Adrenal gland (tissue), 12 donors: ENCODE results near the gene CELF2. TPM values are rescaled to one million over a fixed set of nuclear protein-coding genes. Genes with fewer than 3 reads are reported as not detected.

Source experiments
- DNase-seq, 7 donors: peaks; one replicate each; pipeline ENCODE4 v3.0.0-alpha.2; 2019 to 2020
- H3K27ac ChIP-seq, 5 donors: fragments of 200-600 bp; sonication (generic) in 4 of 5; 1 replicate in 3 of 5; 2 replicates in 2 of 5; pipeline versions ENCODE4 v1.5.1 to v1.8.0; 2016 to 2020; ENCODE audit warnings: mild to moderate bottlenecking in 1 of 5
- H3K27me3 ChIP-seq: fragments of 200-600 bp; 2 replicates; pipeline ENCODE4 v1.8.0; 2021
- H3K36me3 ChIP-seq, 2 donors: fragments of 200-600 bp; replicated peaks in 1 of 2; 1 replicate in 1 of 2; 2 replicates in 1 of 2; pipeline versions ENCODE4 v1.5.1 to v1.8.0; 2018 to 2022
- H3K4me1 ChIP-seq, 2 donors: fragments of 200-600 bp; replicated peaks in 1 of 2; 1 replicate in 1 of 2; 2 replicates in 1 of 2; pipeline versions ENCODE4 v1.5.1 to v1.8.0; 2018 to 2021
- H3K4me3 ChIP-seq, 4 donors: fragments of 200-600 bp; sonication (generic) in 3 of 4; one replicate each; pipeline ENCODE4 v1.5.1; 2016 to 2018
- H3K9me3 ChIP-seq, 3 donors: fragments of 200-600 bp; sonication (generic) in 1 of 3; replicated peaks in 1 of 3; 1 replicate in 2 of 3; 2 replicates in 1 of 3; pipeline versions ENCODE4 v1.5.1 to v1.8.0; 2016 to 2021
- CTCF ChIP-seq, 6 experiments: fragments of 450-650 bp in 4 of 6; fragments of 200-600 bp in 2 of 6; sonication (generic) in 1 of 6; IDR thresholded peaks; 1 replicate in 5 of 6; 2 replicates in 1 of 6; pipeline versions ENCODE4 v1.5.1 to v1.8.0; 2016 to 2021; ENCODE audit warnings: antibody characterized with exemption in 6 of 6, mild to moderate bottlenecking in 2 of 6, moderate library complexity in 1 of 6
- POLR2A ChIP-seq, 2 donors: fragments of 450-650 bp; IDR thresholded peaks; one replicate each; pipeline ENCODE4 v1.6.1; 2017; ENCODE audit warnings: antibody characterized with exemption in 2 of 2, mild to moderate bottlenecking in 2 of 2, moderate library complexity in 1 of 2
- WGBS, 4 donors: extraction: QIAGEN DNeasy Blood & Tissue Kit in 2 of 4; methylation state at CpG; one replicate each; pipeline versions ENCODE4 v1.1.5 to v1.1.7; 2013 to 2017; 5-methylcytosine and 5-hydroxymethylcytosine counted together
- intact Hi-C, 2 donors: fragments of 100-400 bp; cut with DNase I; formaldehyde crosslinking; loops; one replicate each; pipeline versions ENCODE4 v1.14.1 to v1.15.0; 2022 to 2023
- polyA plus RNA-seq, 3 donors: library from polyadenylated mRNA; stranded (reverse); fragments of 200-250 nt in 2 of 3; fragments of 350-450 nt in 1 of 3; fragmentation: Illumina TruSeq in 1 of 3; extraction: RNeasy Lipid Tissue Mini Kit (QIAGEN cat#74804) in 1 of 3; gene quantifications; one replicate each; pipeline ENCODE4 v1.2.3, GENCODE V29; 2013 to 2014
- total RNA-seq, 9 donors: library from RNA; depleted of rRNA in 4 of 9; stranded (reverse); fragments of >200 nt in 4 of 9; fragments of 120-200 nt in 1 of 9; fragmentation: NEBNext Ultra II Directional in 1 of 9; extraction: Animal tissue kit (Norgen Biotek cat#: 25700) in 1 of 9; gene quantifications; one replicate each; pipeline versions ENCODE4 v1.1.0 to v1.2.4, GENCODE V29; 2013 to 2023
- donor health status: healthy with polysubstance abuse.
- donor health status: Bipolar disorder and iron deficiency.
- donor health status: DM: yes; HTN: yes; CAD: no.
- donor health status: DM: no; HTN: no; CAD: no.
- donor health status: DM: no; HTN: no; CAD: no.
- donor health status: DM: yes; HTN: yes; CAD: no.

The CELF2 gene
- total and polyA plus RNA-seq, 12 donors, result 2.7 to 26.0 (median 10.3) TPM

DNA sequence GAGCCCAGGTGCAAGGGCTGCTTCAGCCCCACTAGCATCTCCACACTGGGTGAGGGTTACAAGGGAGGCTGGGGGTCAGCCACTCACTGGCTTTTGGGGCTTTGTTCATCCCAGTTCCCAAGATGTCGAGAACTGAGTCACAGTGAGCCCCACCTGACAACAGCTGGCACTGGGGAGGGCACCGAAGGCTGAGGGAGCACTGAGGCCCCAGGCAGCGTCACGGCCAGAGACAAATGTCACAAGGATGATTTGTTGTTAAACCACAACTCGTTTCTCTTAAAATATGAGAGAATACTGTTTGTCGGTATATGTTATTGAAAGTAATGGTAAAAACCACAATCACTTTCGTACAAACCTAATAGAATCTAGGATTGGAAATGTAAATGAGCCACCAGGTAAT lies 219.9 kb downstream of the CELF2 start:
- Histone ChIP-seq H3K27me3 (no peaks in the 10 kb centered on the region), H3K27ac (no peak overlapping the region), H3K4me1 (no peaks in the 10 kb centered on the region), H3K36me3 (no peaks in the 10 kb centered on the region), H3K4me3 (no peak overlapping the region), H3K9me3 (no peaks in the 10 kb centered on the region)
- WGBS, 4 donors, result 74 to 84% (median 81%) methylated on average over 7 of the region's 7 CpGs
- TF ChIP-seq POLR2A (IDR thresholded peaks at IDR 0.05), result no peak
- TF ChIP-seq CTCF (IDR thresholded peaks at IDR 0.05), result no peak
- intact Hi-C loops, result no loop called here
- DNase-seq, result no peak

- no peak overlapping the region for H3K27ac ChIP-seq
- no peaks in the 10 kb centered on the region for H3K9me3 ChIP-seq
- TF ChIP-seq POLR2A (IDR thresholded peaks at IDR 0.05) (no peak), CTCF (IDR thresholded peaks at IDR 0.05) (no peak)
- WGBS, 4 donors, result 67 to 72% (median 68%) methylated on average over 4 of the region's 4 CpGs
- no peaks in the 10 kb centered on the region for H3K27me3 ChIP-seq
- no peaks in the 10 kb centered on the region for H3K36me3 ChIP-seq
- H3K4me1 ChIP-seq, result no peaks in the 10 kb centered on the region
- intact Hi-C loops, result no loop called here
- no peak overlapping the region for H3K4me3 ChIP-seq
- DNase-seq, result no peak
Measured at GRCh38 chr10:11238893-11239292, 221.2 kb downstream of the CELF2 start.

DNA sequence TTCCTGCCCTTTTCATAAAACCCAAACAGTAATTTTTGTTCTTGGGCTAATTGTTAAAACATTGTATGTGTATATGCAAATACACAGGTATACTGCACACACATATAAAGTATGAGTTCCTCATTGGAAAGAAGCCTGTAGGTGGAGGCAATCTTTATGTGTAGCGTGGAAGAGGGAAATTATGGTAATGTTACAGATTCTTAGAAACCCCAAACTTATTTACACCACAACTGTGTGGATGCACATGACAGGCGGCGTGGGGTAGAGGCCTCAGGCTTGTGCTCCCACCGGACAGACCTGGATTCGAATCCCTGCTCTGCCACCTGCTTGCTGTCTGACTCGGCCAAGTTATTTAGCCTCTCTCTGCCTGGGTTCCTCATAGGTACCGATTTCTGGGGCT lies 223.0 kb downstream of the CELF2 start:
- 83 to 94% (median 91%) methylated on average over 7 of the region's 7 CpGs for WGBS, 4 donors
- no peak overlapping the region for H3K27ac ChIP-seq
- intact Hi-C loops, result no loop called here
- H3K27me3 ChIP-seq, result no peaks in the 10 kb centered on the region
- DNase-seq, result no peak
- TF ChIP-seq POLR2A (IDR thresholded peaks at IDR 0.05), result no peak
- TF ChIP-seq CTCF (IDR thresholded peaks at IDR 0.05), result no peak
- no peaks in the 10 kb centered on the region for H3K4me1 ChIP-seq
- no peaks in the 10 kb centered on the region for H3K9me3 ChIP-seq
- H3K4me3 ChIP-seq, result no peak overlapping the region
- H3K36me3 ChIP-seq, result no peaks in the 10 kb centered on the region

GRCh38 chr10:11242443-11243387 lies 225.0 kb downstream of the CELF2 start:
- TF ChIP-seq CTCF (IDR thresholded peaks at IDR 0.05), result no peak
- TF ChIP-seq POLR2A (IDR thresholded peaks at IDR 0.05), result no peak
- 64 to 73% (median 69%) methylated on average over 18 to 25 of the region's 25 CpGs for WGBS, 4 donors

More at GRCh38 chr10:11242443-11243387, 225.0 kb downstream of the CELF2 start:
- no peaks in the 10 kb centered on the region for H3K9me3 ChIP-seq
- peak overlapping the region in 1 of 5 donors; percentile 5 for H3K27ac ChIP-seq
- no peaks in the 10 kb centered on the region for H3K4me1 ChIP-seq
- H3K4me3 ChIP-seq, result no peak overlapping the region
- intact Hi-C loops, result no loop called here
- peak in 3 of 7 donors; percentile 7 to 31 (median 13) for DNase-seq
- no peaks in the 10 kb centered on the region for H3K36me3 ChIP-seq
- no peaks in the 10 kb centered on the region for H3K27me3 ChIP-seq
